H54 (cell line): ENCODE data around the gene UGT1A4.

Experiments used
- DNase-seq: peaks from one replicate; pipeline ENCODE4 v3.0.0; 2011; ENCODE audit warnings: low spot score, mixed read lengths; ENCODE audit not compliant: insufficient read length
- FAIRE-seq: peaks from 3 replicates; lab custom pipeline; 2011; peaks lifted over from hg19 to GRCh38; lab: Jason Lieb, UNC
- POLR2A ChIP-seq: IDR thresholded peaks from 2 replicates; pipeline ENCODE4 v1.6.1; 2011; ENCODE audit warnings: low read depth, mild to moderate bottlenecking, low read length

Gene UGT1A4

GRCh38 chr2:233778030-233778429, 59.5 kb downstream of the UGT1A4 start, which contains the start of gene MROH2A:
Gene MROH2A, plus strand, starts transcription at chr2:233778330. Its CDS starts 1,029 bp downstream, at chr2:233779359.
- TF ChIP-seq POLR2A = no peak
- no peak for FAIRE-seq
- DNase-seq = no peak

- DNase-seq = no peak
- FAIRE-seq = no peak
- no peak for TF ChIP-seq POLR2A
Observed at GRCh38 chr2:233779722-233780121, 61.2 kb downstream of the UGT1A4 start.

- FAIRE-seq (no peak), DNase-seq (no peak)
- TF ChIP-seq POLR2A = no peak
Observed at GRCh38 chr2:233780771-233781170, 62.2 kb downstream of the UGT1A4 start.

- no peak for DNase-seq
- FAIRE-seq = no peak
- TF ChIP-seq POLR2A = no peak
Observed at GRCh38 chr2:233789554-233789953, 71.0 kb downstream of the UGT1A4 start.

GRCh38 chr2:233791151-233791882, 72.8 kb downstream of the UGT1A4 start:
- TF ChIP-seq POLR2A = no peak
- DNase-seq = no peak
- FAIRE-seq = no peak

GRCh38 chr2:233791883-233792329, 73.4 kb downstream of the UGT1A4 start:
- DNase-seq (no peak), FAIRE-seq (no peak)
- no peak for TF ChIP-seq POLR2A

- FAIRE-seq = no peak
- no peak for TF ChIP-seq POLR2A
- DNase-seq = no peak
Observed at GRCh38 chr2:233792720-233793119, 74.2 kb downstream of the UGT1A4 start.

GRCh38 chr2:233793465-233794127, 75.1 kb downstream of the UGT1A4 start:
- FAIRE-seq = no peak
- no peak for TF ChIP-seq POLR2A
- DNase-seq = no peak

- no peak for TF ChIP-seq POLR2A
- no peak for FAIRE-seq
- no peak for DNase-seq
Observed at GRCh38 chr2:233794128-233794658, 75.7 kb downstream of the UGT1A4 start.

GRCh38 chr2:233795735-233796171, 77.2 kb downstream of the UGT1A4 start:
- TF ChIP-seq POLR2A = no peak
- no peak for FAIRE-seq

GRCh38 chr2:233796254-233796653, 77.7 kb downstream of the UGT1A4 start:
- DNase-seq (no peak), FAIRE-seq (no peak)
- no peak for TF ChIP-seq POLR2A

More at GRCh38 chr2:233795735-233796171, 77.2 kb downstream of the UGT1A4 start:
- DNase-seq = no peak

GRCh38 chr2:233798335-233799086, 80.0 kb downstream of the UGT1A4 start:
- DNase-seq = no peak
- no peak for FAIRE-seq
- no peak for TF ChIP-seq POLR2A

- no peak for TF ChIP-seq POLR2A
- DNase-seq (no peak), FAIRE-seq (no peak)
Observed at GRCh38 chr2:233799087-233799665, 80.6 kb downstream of the UGT1A4 start.
